ENCODE measurements around the gene MYH13.

GRCh38 chr17:10311131-10311530 lies 61.7 kb downstream of the MYH13 start:
- TF ChIP-seq CTCF (IDR thresholded peaks at IDR 0.05; ENCODE audit: extremely low read depth in 1 of 2, insufficient read depth in 1 of 2, low read depth in 1 of 2, low read length in 2 of 2) (no peak), POLR2A (IDR thresholded peaks at IDR 0.05; ENCODE audit: low read depth, low read length) (no peak)
